IMR-90 (cell line): Measurements from ENCODE around the gene HK3.

Experiments
- CTCF ChIP-seq: conservative IDR thresholded peaks from 2 replicates; pipeline ENCODE4 v1.5.1; 2012; ENCODE audit warnings: mild to moderate bottlenecking, low read depth, low read length, improper control_type of control experiment
- POLR2A ChIP-seq: IDR thresholded peaks from 2 replicates; pipeline ENCODE4 v1.6.1; 2012; ENCODE audit warnings: mild to moderate bottlenecking, low read depth, low read length
- USF2 ChIP-seq: fragments of 150-350 bp; IDR thresholded peaks from 2 replicates; pipeline ENCODE4 v1.6.1; 2017; ENCODE audit warnings: mild to moderate bottlenecking, antibody characterized with exemption, low read length, low read depth

GRCh38 chr5:176845392-176845713 is 53.8 kb downstream of the HK3 start:
- TF ChIP-seq CTCF: no peak
- no peak for TF ChIP-seq USF2
- no peak for TF ChIP-seq POLR2A
